CD14-positive monocyte (primary cell): ENCODE results near the gene SLC25A33. TPM values are rescaled to one million over a fixed set of nuclear protein-coding genes. Genes with fewer than 3 reads are reported as not detected.

Source experiments
- DNase-seq, 3 donors: peaks; one replicate each; pipeline ENCODE4 v3.0.0-alpha.2; 2011 to 2022
- H2AFZ ChIP-seq: 2 replicates; pipeline ENCODE4 v1.6.0; 2012; ENCODE audit warnings: mild to moderate bottlenecking, low read depth, low read length, inconsistent platforms; ENCODE audit not compliant: insufficient read depth, poor library complexity, severe bottlenecking
- H3K27ac ChIP-seq, 2 donors: 1 replicate in 1 of 2; 2 replicates in 1 of 2; pipeline ENCODE4 v1.5.1; 2012 to 2013; ENCODE audit warnings: low read length in 2 of 2, control low read depth in 1 of 2, inconsistent platforms in 1 of 2, low read depth in 1 of 2, mild to moderate bottlenecking in 1 of 2
- H3K27me3 ChIP-seq, 2 donors: one replicate each; pipeline versions ENCODE4 v1.6.0 to v1.6.1; 2011 to 2013; ENCODE audit warnings: low read length in 2 of 2; ENCODE audit not compliant: control insufficient read depth in 2 of 2, insufficient read depth in 2 of 2
- H3K36me3 ChIP-seq, 2 donors: replicated peaks in 1 of 2; 1 replicate in 1 of 2; 2 replicates in 1 of 2; pipeline versions ENCODE4 v1.5.1 to v1.6.1; 2012 to 2013; ENCODE audit warnings: low read length in 2 of 2, control low read depth in 1 of 2, inconsistent platforms in 1 of 2, mild to moderate bottlenecking in 1 of 2; ENCODE audit not compliant: insufficient read depth in 2 of 2, control insufficient read depth in 1 of 2
- H3K4me1 ChIP-seq, 2 donors: 1 replicate in 1 of 2; 2 replicates in 1 of 2; pipeline versions ENCODE4 v1.5.1 to v1.6.1; 2012 to 2013; ENCODE audit warnings: low read length in 2 of 2, control low read depth in 1 of 2, inconsistent platforms in 1 of 2, mild to moderate bottlenecking in 1 of 2, moderate library complexity in 1 of 2; ENCODE audit not compliant: insufficient read depth in 2 of 2, control insufficient read depth in 1 of 2
- H3K4me2 ChIP-seq: replicated peaks from 2 replicates; pipeline ENCODE3; 2012; ENCODE audit warnings: low read length, moderate library complexity, mild to moderate bottlenecking; ENCODE audit not compliant: poor library complexity, severe bottlenecking; ENCODE audit errors: extremely low read depth
- H3K4me3 ChIP-seq, 3 experiments: fragments of 200-600 bp in 1 of 3; sonication (generic) in 1 of 3; replicated peaks in 1 of 3; 1 replicate in 2 of 3; 2 replicates in 1 of 3; pipeline ENCODE4 v1.5.1; 2011 to 2013; ENCODE audit warnings: low read length in 3 of 3, mild to moderate bottlenecking in 3 of 3, control low read depth in 2 of 3, low read depth in 2 of 3, inconsistent platforms in 1 of 3, moderate library complexity in 1 of 3
- H3K79me2 ChIP-seq: 2 replicates; pipeline ENCODE4 v1.6.0; 2012; ENCODE audit warnings: mild to moderate bottlenecking, control low read depth, inconsistent platforms, low read length, moderate library complexity; ENCODE audit not compliant: insufficient read depth
- H3K9ac ChIP-seq: 2 replicates; pipeline ENCODE4 v1.6.0; 2017; ENCODE audit warnings: low read length, mild to moderate bottlenecking; ENCODE audit not compliant: insufficient read depth, poor library complexity, severe bottlenecking
- H3K9me3 ChIP-seq, 2 donors: replicated peaks in 1 of 2; 1 replicate in 1 of 2; 2 replicates in 1 of 2; pipeline versions ENCODE4 v1.5.1 to v1.6.1; 2012 to 2013; ENCODE audit warnings: low read length in 2 of 2, control low read depth in 1 of 2; ENCODE audit not compliant: control insufficient read depth in 1 of 2, insufficient read depth in 1 of 2
- H4K20me1 ChIP-seq: 2 replicates; pipeline ENCODE4 v1.6.0; 2012; ENCODE audit warnings: mild to moderate bottlenecking, low read length, control low read depth, moderate library complexity; ENCODE audit not compliant: insufficient read depth
- H3K27ac Mint-ChIP-seq, 7 donors: one replicate each; pipeline ENCODE4 v1.8.0; 2020; ENCODE audit warnings: mild to moderate bottlenecking in 7 of 7, mixed read lengths in 7 of 7, moderate library complexity in 6 of 7, inconsistent platforms in 2 of 7
- H3K27me3 Mint-ChIP-seq, 3 donors: one replicate each; pipeline ENCODE4 v1.8.0; 2021 to 2022; ENCODE audit warnings: low read depth in 3 of 3, mild to moderate bottlenecking in 3 of 3, mixed read lengths in 3 of 3, moderate library complexity in 3 of 3, inconsistent platforms in 1 of 3
- H3K36me3 Mint-ChIP-seq, 2 donors: one replicate each; pipeline ENCODE4 v1.8.0; 2020; ENCODE audit warnings: mixed read lengths in 2 of 2, inconsistent platforms in 1 of 2, mild to moderate bottlenecking in 1 of 2
- H3K4me1 Mint-ChIP-seq: one replicate; pipeline ENCODE4 v1.8.0; 2020; ENCODE audit warnings: mild to moderate bottlenecking, mixed read lengths
- H3K4me3 Mint-ChIP-seq, 2 donors: one replicate each; pipeline ENCODE4 v1.8.0; 2020; ENCODE audit warnings: mild to moderate bottlenecking in 2 of 2, mixed read lengths in 2 of 2, moderate library complexity in 1 of 2
- H3K9me3 Mint-ChIP-seq, 7 donors: one replicate each; pipeline ENCODE4 v1.8.0; 2020 to 2022; ENCODE audit warnings: mixed read lengths in 7 of 7, mild to moderate bottlenecking in 6 of 7, moderate library complexity in 6 of 7, inconsistent platforms in 2 of 7
- CTCF ChIP-seq: fragments of 200-600 bp; IDR thresholded peaks from one replicate; pipeline ENCODE4 v1.8.0; 2022; ENCODE audit warnings: antibody characterized with exemption, mild to moderate bottlenecking
- WGBS: methylation state at CpG from one replicate; pipeline ENCODE4 v1.1.5; 2013; ENCODE audit warnings: missing lambda C conversion rate; ENCODE audit not compliant: insufficient coverage; 5-methylcytosine and 5-hydroxymethylcytosine counted together
- intact Hi-C, 2 donors: fragments of 100-400 bp; cut with micrococcal nuclease; formaldehyde crosslinking; loops; one replicate each; pipeline versions ENCODE4 v1.15.0 to v1.15.1; 2023
- polyA plus RNA-seq, 3 donors: library from polyadenylated mRNA; depleted of rRNA in 1 of 3; unstranded in 2 of 3; stranded (reverse) in 1 of 3; fragments of 300-500 nt in 2 of 3; fragments of >200 nt in 1 of 3; fragmentation: Illumina TruSeq in 2 of 3; gene quantifications; 1 replicate in 2 of 3; 2 replicates in 1 of 3; pipeline ENCODE4 v1.2.3, GENCODE V29; 2012 to 2021

SLC25A33 gene
- polyA plus RNA-seq, 3 donors: 2.3 to 6.4 (median 4.4) TPM

- Histone ChIP-seq H3K79me2 (no peaks in the 10 kb centered on the region), H3K27ac (no peak overlapping the region), H3K4me1 (no peaks in the 10 kb centered on the region), H3K9ac (no peak overlapping the region), H4K20me1 (no peaks in the 10 kb centered on the region), H3K4me2 (no peak overlapping the region), H3K27me3 (no peaks in the 10 kb centered on the region), H3K4me3 (no peak overlapping the region), H3K36me3 (peaks cover 14 to 34% of the 10 kb centered on the region in 2 donors), H3K9me3 (no peaks in the 10 kb centered on the region), H2AFZ (no peak overlapping the region)
- DNase-seq: no peak
- no peaks in the 10 kb centered on the region for H3K4me1 Mint-ChIP-seq
- WGBS: 95% methylated on average over 5 of the region's 5 CpGs
- H3K27me3 Mint-ChIP-seq: peaks cover 0 to 1% (median 0%) of the 10 kb centered on the region in 3 donors
- H3K9me3 Mint-ChIP-seq: no peaks in the 10 kb centered on the region
- no peak for TF ChIP-seq CTCF
- H3K4me3 Mint-ChIP-seq: no peak overlapping the region
- peak overlapping the region in 1 of 7 donors; percentile 41 for H3K27ac Mint-ChIP-seq
- intact Hi-C loops: no loop called here
- peaks cover 16 to 53% of the 10 kb centered on the region in 2 donors for H3K36me3 Mint-ChIP-seq
These were observed 70.7 kb downstream of the SLC25A33 start for GRCh38 chr1:9609998-9610397.

DNA sequence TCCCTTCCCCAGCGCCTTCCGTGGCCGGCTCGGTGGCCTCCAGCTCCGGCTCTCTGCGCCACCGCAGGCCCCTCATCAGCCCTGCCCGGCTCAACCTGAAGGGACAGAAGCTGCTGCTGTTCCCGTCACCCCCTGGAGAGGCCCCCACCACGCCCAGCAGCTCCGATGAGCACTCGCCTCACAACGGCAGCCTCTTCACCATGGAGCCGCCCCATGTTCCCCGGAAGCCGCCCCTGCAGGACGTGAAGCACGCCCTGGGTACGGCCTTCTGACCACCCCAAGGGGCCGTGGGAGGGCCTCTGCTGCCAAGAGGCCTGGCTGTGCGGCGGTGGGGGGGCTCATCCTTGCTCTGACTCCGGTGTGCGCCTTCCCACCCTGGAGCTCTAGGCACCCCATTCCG lies 71.3 kb downstream of the SLC25A33 start:
- Histone ChIP-seq H3K27ac (no peak overlapping the region), H2AFZ (no peak overlapping the region), H3K9ac (no peak overlapping the region), H3K27me3 (no peaks in the 10 kb centered on the region), H3K4me1 (no peaks in the 10 kb centered on the region), H3K4me2 (no peak overlapping the region), H3K9me3 (no peaks in the 10 kb centered on the region), H3K36me3 (peaks cover 14 to 34% of the 10 kb centered on the region in 2 donors), H3K4me3 (no peak overlapping the region), H4K20me1 (no peaks in the 10 kb centered on the region), H3K79me2 (no peaks in the 10 kb centered on the region)
- intact Hi-C loops: no loop called here
- no peak for TF ChIP-seq CTCF
- H3K27ac Mint-ChIP-seq: peak overlapping the region in 1 of 7 donors; percentile 41
- no peaks in the 10 kb centered on the region for H3K9me3 Mint-ChIP-seq
- WGBS: 92% methylated on average over 22 of the region's 25 CpGs
- no peaks in the 10 kb centered on the region for H3K4me1 Mint-ChIP-seq
- peaks cover 16 to 52% of the 10 kb centered on the region in 2 donors for H3K36me3 Mint-ChIP-seq
- no peak for DNase-seq
- no peak overlapping the region for H3K4me3 Mint-ChIP-seq
- H3K27me3 Mint-ChIP-seq: peaks cover 0 to 1% (median 0%) of the 10 kb centered on the region in 3 donors
